ENCODE measurements around the gene MMP23B.

GRCh38 chr1:1626207-1627141, 5.5 kb upstream of the MMP23B start:
- no peak for TF ChIP-seq TAF1 (IDR thresholded peaks at IDR 0.05; ENCODE audit: low read depth)
- no peak for TF ChIP-seq CTCF (IDR thresholded peaks at IDR 0.05; ENCODE audit: poor library complexity, severe bottlenecking)
- no peak for TF ChIP-seq REST (IDR thresholded peaks at IDR 0.05; ENCODE audit: borderline replicate concordance)
